Inflammatory macrophage (primary cell): ENCODE data around the gene MAST1.
A peak's percentile ranks its signal among the peaks of the same experiment; 100 is the strongest.
"Not testable (repeated sequence)": the region's sequence is repeated elsewhere in the genome, so short reads cannot be mapped to it uniquely, and the experiment has no call there.

Source experiments
- DNase-seq, 2 donors: peaks; one replicate each; pipeline ENCODE4 v3.0.0-alpha.2; 2020 to 2022

Gene MAST1

GRCh38 chr19:12801466-12802266 lies 36.6 kb upstream of the MAST1 start, which contains the start of the genes PRDX2 and THSD8:
PRDX2 (minus strand) TSS chr19:12801800; CDS start chr19:12801261, 539 bp downstream.
THSD8 (plus strand) TSS chr19:12802069; CDS start chr19:12802072, 3 bp downstream.
- peak; percentile 13 to 45 for DNase-seq

DNA sequence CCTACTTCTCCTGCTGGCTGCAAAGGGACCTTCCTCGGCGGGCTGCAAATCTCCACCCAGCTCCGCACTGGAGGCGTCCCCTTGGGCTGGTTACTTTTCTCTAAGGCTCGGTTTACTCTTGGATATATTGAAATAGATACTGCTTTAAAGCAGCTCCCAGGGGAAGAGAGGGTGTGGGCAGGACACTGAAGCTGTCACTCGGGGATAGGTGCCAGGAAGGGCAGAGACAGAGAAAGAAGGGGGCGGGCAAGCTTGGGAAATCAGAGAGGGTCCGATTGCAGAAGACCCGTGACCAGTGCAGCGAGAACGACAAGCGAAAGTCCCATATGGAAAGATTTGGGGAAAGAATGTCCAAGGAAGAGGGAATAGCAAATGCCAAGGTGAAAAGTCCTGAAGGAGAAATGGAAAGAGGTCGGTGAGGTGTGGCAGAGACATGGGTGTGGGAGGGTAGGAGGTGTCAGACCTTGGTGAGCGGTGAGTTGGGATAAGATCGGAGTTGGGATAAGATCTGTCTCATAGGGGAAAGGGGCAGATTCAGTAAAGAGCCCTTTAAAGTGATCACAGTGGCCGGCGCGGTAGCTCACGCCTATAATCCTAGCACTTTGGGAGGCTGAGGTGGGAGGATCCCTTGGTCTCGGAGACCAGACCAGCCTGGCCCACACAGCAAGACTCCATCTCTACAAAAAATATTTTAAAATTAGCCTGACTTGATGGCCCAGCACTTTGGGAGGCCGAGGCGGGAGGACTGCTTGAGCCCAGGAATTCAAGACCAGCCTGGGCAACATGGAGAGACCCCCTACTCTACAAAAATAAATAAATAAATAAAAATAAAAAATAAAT lies 35.8 kb upstream of the MAST1 start:
- no peak for DNase-seq

DNA sequence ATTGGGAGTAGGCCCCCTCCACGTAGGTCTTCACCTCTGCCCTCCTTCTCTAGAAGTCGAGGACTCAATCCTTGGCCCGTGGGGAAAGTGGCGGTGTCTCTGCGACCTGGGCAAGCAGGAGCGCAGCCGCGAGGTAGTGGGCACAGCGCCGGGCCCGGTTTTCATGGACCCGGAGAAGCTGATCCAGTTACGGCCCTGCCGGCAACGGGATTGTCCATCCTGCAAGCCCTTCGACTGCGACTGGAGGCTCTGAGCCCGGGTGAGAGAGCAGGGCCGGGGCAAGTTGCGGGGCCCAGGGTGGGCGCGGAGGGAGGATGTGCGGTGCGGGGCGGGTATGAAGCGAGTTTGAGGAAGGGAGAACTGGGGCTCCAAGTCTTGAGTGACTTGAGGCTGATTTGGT lies 34.3 kb upstream of the MAST1 start:
- no peak for DNase-seq

DNA sequence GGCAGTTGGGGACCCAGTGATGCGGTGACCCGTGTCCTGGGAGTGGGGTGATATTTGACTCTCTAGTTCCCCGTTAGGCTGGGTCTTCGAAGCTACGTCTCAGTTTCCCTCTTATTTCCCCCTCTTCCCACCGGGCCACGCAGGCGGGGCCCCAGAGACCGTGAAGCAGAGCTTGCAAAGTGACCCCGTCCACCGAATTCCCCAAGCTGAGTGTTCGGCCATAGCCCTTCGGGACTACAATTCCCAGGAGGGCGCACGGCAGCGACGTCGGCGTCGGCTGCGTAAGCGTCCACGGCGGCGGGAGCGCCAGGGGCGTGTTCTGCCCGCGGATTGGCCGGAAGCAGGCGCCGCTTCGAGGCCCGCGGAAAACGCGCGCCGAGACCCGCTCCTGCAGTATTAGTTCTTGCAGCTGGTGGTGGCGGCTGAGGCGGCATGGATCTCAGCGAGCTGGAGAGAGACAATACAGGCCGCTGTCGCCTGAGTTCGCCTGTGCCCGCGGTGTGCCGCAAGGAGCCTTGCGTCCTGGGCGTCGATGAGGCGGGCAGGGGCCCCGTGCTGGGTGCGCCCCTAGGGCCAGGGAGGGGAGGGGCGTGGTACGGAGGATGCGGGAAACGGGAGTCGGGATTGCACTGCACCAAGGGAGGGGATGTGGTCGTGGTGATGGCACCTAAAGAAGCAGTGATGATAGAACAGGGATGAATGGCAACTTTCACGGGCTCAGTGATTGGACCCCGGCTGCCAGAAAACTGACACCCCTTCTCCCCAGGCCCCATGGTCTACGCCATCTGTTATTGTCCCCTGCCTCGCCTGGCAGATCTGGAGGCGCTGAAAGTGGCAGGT lies 31.9 kb upstream of the MAST1 start, which contains the start of gene RNASEH2A:
RNASEH2A (plus strand) TSS at position 343 of the 840 bp plus-strand sequence; CDS start at position 433, 90 bp downstream.
- DNase-seq, result peak; percentile 89 to 93

DNA sequence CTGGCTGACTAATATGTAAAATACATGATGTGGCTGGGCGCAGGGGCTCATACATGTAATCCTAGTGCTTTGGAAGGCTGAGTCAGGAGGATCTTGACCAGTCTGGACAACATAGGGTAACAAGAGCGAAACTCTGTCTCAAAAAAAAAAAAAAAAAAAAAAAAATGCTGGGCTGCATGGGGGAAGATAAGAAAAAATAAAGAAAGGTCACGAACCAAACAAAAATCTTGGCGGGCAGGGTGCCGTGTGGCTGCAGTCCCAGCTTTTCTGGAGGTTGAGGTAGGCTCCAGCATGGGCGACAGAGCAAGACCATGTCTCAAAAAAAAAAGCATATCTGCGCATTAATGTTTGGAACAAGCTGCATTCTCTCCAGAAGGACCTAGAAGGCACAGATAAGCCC lies 23.2 kb upstream of the MAST1 start:
- no peak for DNase-seq

DNA sequence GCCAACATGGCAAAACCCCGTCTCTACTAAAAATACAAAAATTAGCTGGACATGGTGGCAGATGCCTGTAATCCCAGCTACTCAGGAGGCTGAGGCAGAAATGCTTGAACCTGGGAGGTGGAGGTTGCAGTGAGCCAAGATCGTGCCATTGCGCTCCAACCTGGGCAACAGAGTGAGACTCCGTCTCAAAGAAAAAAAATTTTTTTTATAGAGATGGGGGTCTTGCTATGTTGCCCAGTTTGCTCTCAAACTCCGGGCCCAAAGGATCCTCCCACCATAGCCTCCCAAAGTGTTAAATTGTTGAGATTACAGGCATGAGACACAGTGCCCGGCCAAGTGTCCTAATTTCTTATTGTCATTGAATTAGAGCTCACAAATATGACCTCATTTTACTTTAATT lies 21.1 kb upstream of the MAST1 start:
- DNase-seq, result not testable (repeated sequence)

DNA sequence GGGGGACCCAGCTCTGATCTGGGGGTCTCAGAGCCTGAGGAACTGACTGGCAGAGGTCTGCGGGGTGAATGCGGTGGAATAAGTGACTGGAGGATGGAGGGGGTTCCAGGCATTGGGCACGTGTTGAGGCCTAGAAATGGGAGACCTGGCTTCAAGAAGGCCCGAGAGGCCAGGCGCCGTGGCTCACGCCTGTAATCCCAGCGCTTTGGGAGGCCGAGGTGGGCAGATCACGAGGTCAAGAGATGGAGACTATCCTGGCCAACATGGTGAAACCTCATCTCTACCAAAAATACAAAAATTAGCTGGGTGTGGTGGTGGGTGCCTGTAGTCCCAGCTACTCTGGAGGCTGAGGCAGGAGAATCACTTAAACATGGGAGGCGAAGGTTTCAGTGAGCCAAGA lies 20.5 kb upstream of the MAST1 start:
- DNase-seq, result not testable (repeated sequence)

- DNase-seq, result no peak
Observed at GRCh38 chr19:12821761-12822160, 16.6 kb upstream of the MAST1 start.

DNA sequence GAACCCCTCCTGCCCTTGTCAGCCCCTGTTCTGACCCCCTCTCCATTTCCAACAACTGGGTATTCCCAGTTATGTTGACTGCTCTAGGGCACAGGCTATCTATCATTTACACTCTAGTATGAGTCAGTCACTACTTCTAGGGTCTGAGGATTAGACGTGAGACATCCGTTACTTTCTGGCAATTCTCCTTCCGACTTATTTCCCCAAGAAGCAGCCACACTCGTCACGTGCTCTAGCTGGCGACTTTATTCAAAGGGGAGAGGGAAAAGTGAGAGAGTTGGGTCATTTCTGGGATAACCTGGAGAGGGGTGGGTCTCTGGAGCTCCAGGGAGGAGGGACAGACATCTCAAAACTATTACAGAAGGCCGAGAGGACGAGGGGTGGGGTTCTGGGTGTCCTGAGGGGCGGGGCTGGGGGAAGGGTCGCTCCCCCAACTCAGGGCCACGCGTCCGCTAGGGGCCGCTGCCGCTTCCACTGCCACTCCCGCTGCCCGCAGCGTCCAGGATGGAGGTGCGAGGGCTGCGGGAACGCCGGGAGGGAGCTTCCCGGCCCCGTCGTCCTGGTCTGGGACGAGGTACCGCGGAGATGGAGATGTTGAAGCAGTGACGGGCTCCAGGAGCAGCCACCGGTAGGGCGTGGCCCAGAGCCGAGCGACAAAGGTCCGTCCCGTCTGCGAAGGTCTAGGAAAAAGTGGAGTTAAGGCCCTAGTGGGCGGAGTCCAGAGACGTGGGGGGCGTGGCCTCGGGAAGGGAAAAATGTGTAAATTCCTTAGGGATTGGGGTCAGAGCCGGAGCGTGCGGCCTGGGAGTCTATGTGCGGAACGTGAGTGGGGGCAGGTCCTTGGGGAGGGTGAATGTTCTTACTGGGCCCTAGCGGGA lies 12.8 kb upstream of the MAST1 start:
- DNase-seq, result no peak

- no peak for DNase-seq
Observed at GRCh38 chr19:12828494-12828893, 9.8 kb upstream of the MAST1 start.

GRCh38 chr19:12833418-12833737 lies 4.9 kb upstream of the MAST1 start:
- DNase-seq, result no peak

- no peak for DNase-seq
Observed at GRCh38 chr19:12833738-12834565, 4.4 kb upstream of the MAST1 start.

DNA sequence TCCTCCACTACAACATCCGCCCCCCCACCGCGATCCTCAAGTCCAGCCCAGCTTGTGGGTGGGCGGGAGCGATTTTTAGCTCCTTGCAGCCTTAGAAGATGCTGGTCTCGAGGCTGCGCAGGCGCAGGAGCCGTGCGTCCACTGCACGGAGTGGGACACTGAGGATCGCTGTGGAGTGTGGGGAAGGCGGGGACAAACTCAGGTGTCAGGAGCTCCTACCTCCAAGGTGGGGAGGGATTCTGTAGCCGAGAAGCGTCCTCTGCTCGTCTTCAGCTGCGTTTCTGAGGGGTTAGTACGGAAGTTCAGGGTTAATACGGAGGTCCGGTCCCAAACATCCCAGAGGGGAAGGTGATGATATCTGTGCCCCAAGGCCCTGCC lies 3.8 kb upstream of the MAST1 start, which contains the start of gene RTBDN:
RTBDN (minus strand) TSS at position 14 of the 378 bp plus-strand sequence. CDS start 4,600 bp downstream, outside the sequence.
- no peak for DNase-seq

DNA sequence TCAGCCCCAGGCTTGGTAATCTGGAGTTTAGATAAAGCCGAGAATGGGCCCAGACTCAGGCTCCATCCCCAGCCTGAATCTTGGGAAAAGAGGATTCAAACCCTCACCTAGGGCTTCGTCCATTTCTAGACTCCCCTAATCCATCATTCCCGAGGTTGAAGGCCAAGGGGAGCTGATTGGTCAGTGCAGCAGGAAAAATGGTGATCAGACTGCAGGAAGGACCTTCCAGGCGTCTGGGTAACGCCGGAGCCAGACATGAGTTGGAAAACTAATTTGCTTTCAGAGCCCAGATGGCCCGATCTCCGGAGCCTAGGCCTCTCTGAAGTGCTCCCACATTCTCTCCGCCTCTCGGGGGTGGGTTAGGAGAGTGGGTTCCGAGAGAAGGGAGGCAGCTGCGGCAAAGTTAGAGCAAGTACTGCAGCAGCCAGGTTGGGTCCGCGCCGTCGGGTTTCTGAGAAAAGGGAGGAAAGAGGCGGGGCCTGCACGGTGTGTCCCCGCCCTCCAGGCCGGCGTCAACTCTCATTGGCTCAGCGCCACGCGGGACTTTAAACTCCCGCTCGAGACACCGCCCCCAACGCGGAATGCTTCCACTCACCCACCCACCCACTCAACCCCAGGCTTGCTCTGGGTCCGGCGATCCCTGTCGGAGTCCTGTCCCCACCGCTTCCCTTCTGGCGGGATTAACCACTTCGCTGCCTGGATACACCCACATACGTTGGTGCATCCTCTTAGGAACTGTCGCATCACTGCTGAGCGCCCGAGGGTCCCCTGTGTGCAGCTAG lies 3.1 kb upstream of the MAST1 start:
- no peak for DNase-seq

GRCh38 chr19:12836529-12836863 lies 1.8 kb upstream of the MAST1 start:
- DNase-seq, result no peak

DNA sequence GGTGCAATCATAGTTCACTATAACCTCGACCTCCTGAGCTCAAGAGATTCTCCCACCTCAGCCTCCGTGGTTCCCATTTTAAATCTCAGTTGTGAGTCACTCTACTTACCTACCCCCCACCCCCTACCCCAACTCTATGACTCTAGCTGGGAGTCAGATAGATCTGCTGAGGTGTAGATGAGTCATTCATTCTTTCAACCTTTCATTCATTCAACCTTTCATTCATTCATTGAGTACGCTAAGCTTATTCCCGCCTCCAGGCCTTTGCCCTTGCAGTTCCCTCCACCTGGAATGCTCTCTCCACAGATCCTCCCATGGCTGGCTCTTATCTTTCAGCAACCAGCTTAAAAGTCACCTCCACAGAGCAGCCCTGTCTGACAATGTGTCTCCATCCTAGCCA lies 1.1 kb upstream of the MAST1 start:
- DNase-seq, result no peak

DNA sequence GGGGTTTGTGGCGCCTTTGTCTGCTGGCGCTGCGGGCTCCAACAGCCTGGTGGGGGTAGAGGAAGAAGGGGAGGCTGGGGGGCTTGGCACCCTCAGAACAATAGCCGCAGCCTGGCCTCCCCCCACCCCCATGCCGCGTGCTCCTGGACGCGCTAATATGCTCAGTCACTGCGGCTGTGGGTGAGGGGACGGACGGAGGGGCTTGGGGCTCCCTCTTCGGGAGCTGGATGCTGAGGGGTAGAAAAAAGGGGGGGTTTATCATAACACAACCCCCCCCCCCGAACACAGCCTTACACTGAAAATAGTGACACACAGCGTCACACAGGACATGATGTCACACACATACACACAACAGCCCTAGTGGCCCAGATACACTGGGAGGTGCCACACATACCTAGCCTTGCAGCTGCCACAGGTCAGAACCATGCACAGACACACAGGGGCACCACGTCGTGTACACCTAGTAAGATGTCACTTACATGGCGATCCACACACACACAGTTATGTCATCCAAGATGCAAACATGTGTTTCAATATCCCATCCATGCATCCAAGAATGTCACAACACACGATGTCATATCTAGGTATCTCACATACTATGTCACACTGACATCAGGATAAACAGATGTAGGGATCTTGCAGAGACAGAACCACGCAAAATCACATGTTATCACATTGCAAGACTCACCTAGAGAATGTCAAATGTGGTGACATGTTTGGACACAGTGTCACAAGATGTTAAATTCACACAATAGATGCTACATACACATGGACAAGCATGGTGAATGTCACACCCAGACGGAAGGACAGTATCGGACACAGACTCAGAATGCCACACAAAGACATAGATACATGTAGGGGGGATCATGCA lies 806 bp downstream of the MAST1 start:
- no peak for DNase-seq

DNA sequence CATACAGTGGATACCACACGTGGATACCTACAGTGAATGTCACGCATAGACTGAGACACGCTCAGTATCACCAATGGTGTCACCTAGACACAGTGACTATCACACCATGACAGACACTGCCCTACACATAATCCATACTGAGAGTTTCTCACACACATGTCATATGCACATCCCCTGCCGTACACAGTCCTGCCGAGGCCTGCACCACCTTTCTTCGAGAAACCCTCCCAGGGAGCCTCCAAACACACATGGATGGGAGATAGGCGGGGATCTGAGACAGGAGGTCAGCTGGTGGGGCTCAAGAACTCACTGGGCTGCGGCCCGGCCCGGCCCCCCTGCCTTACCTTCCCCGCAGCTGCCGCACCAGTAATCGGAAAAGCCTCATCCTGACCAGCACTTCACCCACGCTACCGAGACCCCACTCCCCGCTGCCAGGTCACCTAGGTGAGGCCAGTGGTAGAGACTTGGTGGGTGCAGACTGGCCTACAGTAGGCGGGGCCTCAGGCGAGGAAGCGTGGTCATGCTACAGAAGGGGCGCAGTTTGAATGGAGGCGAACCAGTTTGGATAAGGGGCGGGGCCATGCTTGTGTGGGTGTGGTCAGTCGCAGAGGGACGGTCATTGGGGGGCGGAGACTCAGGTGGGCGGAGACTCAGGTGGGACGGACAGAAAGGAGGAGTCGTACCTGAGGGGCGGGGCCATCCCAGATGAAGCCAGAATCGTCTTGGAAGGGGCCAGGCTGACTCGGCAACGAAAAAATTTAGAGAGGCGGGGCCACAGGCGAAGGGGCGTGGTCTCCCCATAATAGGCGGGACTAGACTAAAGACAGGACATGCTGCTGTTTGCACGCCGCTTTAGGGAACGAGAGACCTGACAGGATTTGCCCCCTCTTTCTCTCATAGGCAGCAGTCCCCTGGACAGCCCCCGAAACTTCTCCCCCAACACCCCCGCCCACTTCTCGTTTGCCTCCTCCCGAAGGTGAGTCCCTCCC lies 2.1 kb downstream of the MAST1 start:
- DNase-seq, result peak; percentile 47 to 52
